CD14-positive monocyte (primary cell): ENCODE measurements around the gene CARD16. TPM values are rescaled to one million over a fixed set of nuclear protein-coding genes. Genes with fewer than 3 reads are reported as not detected.
A peak's percentile ranks its signal among the peaks of the same experiment; 100 is the strongest.

ENCODE experiments used
- DNase-seq, 3 donors: peaks; one replicate each; pipeline ENCODE4 v3.0.0-alpha.2; 2011 to 2022
- H2AFZ ChIP-seq: 2 replicates; pipeline ENCODE4 v1.6.0; 2012; ENCODE audit warnings: mild to moderate bottlenecking, low read depth, low read length, inconsistent platforms; ENCODE audit not compliant: insufficient read depth, poor library complexity, severe bottlenecking
- H3K27ac ChIP-seq, 2 donors: 1 replicate in 1 of 2; 2 replicates in 1 of 2; pipeline ENCODE4 v1.5.1; 2012 to 2013; ENCODE audit warnings: low read length in 2 of 2, control low read depth in 1 of 2, inconsistent platforms in 1 of 2, low read depth in 1 of 2, mild to moderate bottlenecking in 1 of 2
- H3K27me3 ChIP-seq, 2 donors: one replicate each; pipeline versions ENCODE4 v1.6.0 to v1.6.1; 2011 to 2013; ENCODE audit warnings: low read length in 2 of 2; ENCODE audit not compliant: control insufficient read depth in 2 of 2, insufficient read depth in 2 of 2
- H3K36me3 ChIP-seq, 2 donors: replicated peaks in 1 of 2; 1 replicate in 1 of 2; 2 replicates in 1 of 2; pipeline versions ENCODE4 v1.5.1 to v1.6.1; 2012 to 2013; ENCODE audit warnings: low read length in 2 of 2, control low read depth in 1 of 2, inconsistent platforms in 1 of 2, mild to moderate bottlenecking in 1 of 2; ENCODE audit not compliant: insufficient read depth in 2 of 2, control insufficient read depth in 1 of 2
- H3K4me1 ChIP-seq, 2 donors: 1 replicate in 1 of 2; 2 replicates in 1 of 2; pipeline versions ENCODE4 v1.5.1 to v1.6.1; 2012 to 2013; ENCODE audit warnings: low read length in 2 of 2, control low read depth in 1 of 2, inconsistent platforms in 1 of 2, mild to moderate bottlenecking in 1 of 2, moderate library complexity in 1 of 2; ENCODE audit not compliant: insufficient read depth in 2 of 2, control insufficient read depth in 1 of 2
- H3K4me2 ChIP-seq: replicated peaks from 2 replicates; pipeline ENCODE3; 2012; ENCODE audit warnings: low read length, moderate library complexity, mild to moderate bottlenecking; ENCODE audit not compliant: poor library complexity, severe bottlenecking; ENCODE audit errors: extremely low read depth
- H3K4me3 ChIP-seq, 3 experiments: fragments of 200-600 bp in 1 of 3; sonication (generic) in 1 of 3; replicated peaks in 1 of 3; 1 replicate in 2 of 3; 2 replicates in 1 of 3; pipeline ENCODE4 v1.5.1; 2011 to 2013; ENCODE audit warnings: low read length in 3 of 3, mild to moderate bottlenecking in 3 of 3, control low read depth in 2 of 3, low read depth in 2 of 3, inconsistent platforms in 1 of 3, moderate library complexity in 1 of 3
- H3K79me2 ChIP-seq: 2 replicates; pipeline ENCODE4 v1.6.0; 2012; ENCODE audit warnings: mild to moderate bottlenecking, control low read depth, inconsistent platforms, low read length, moderate library complexity; ENCODE audit not compliant: insufficient read depth
- H3K9ac ChIP-seq: 2 replicates; pipeline ENCODE4 v1.6.0; 2017; ENCODE audit warnings: low read length, mild to moderate bottlenecking; ENCODE audit not compliant: insufficient read depth, poor library complexity, severe bottlenecking
- H3K9me3 ChIP-seq, 2 donors: replicated peaks in 1 of 2; 1 replicate in 1 of 2; 2 replicates in 1 of 2; pipeline versions ENCODE4 v1.5.1 to v1.6.1; 2012 to 2013; ENCODE audit warnings: low read length in 2 of 2, control low read depth in 1 of 2; ENCODE audit not compliant: control insufficient read depth in 1 of 2, insufficient read depth in 1 of 2
- H4K20me1 ChIP-seq: 2 replicates; pipeline ENCODE4 v1.6.0; 2012; ENCODE audit warnings: mild to moderate bottlenecking, low read length, control low read depth, moderate library complexity; ENCODE audit not compliant: insufficient read depth
- H3K27ac Mint-ChIP-seq, 7 donors: one replicate each; pipeline ENCODE4 v1.8.0; 2020; ENCODE audit warnings: mild to moderate bottlenecking in 7 of 7, mixed read lengths in 7 of 7, moderate library complexity in 6 of 7, inconsistent platforms in 2 of 7
- H3K27me3 Mint-ChIP-seq, 3 donors: one replicate each; pipeline ENCODE4 v1.8.0; 2021 to 2022; ENCODE audit warnings: low read depth in 3 of 3, mild to moderate bottlenecking in 3 of 3, mixed read lengths in 3 of 3, moderate library complexity in 3 of 3, inconsistent platforms in 1 of 3
- H3K36me3 Mint-ChIP-seq, 2 donors: one replicate each; pipeline ENCODE4 v1.8.0; 2020; ENCODE audit warnings: mixed read lengths in 2 of 2, inconsistent platforms in 1 of 2, mild to moderate bottlenecking in 1 of 2
- H3K4me1 Mint-ChIP-seq: one replicate; pipeline ENCODE4 v1.8.0; 2020; ENCODE audit warnings: mild to moderate bottlenecking, mixed read lengths
- H3K4me3 Mint-ChIP-seq, 2 donors: one replicate each; pipeline ENCODE4 v1.8.0; 2020; ENCODE audit warnings: mild to moderate bottlenecking in 2 of 2, mixed read lengths in 2 of 2, moderate library complexity in 1 of 2
- H3K9me3 Mint-ChIP-seq, 7 donors: one replicate each; pipeline ENCODE4 v1.8.0; 2020 to 2022; ENCODE audit warnings: mixed read lengths in 7 of 7, mild to moderate bottlenecking in 6 of 7, moderate library complexity in 6 of 7, inconsistent platforms in 2 of 7
- WGBS: methylation state at CpG from one replicate; pipeline ENCODE4 v1.1.5; 2013; ENCODE audit warnings: missing lambda C conversion rate; ENCODE audit not compliant: insufficient coverage; 5-methylcytosine and 5-hydroxymethylcytosine counted together
- intact Hi-C, 2 donors: fragments of 100-400 bp; cut with micrococcal nuclease; formaldehyde crosslinking; loops; one replicate each; pipeline versions ENCODE4 v1.15.0 to v1.15.1; 2023
- polyA plus RNA-seq, 3 donors: library from polyadenylated mRNA; depleted of rRNA in 1 of 3; unstranded in 2 of 3; stranded (reverse) in 1 of 3; fragments of 300-500 nt in 2 of 3; fragments of >200 nt in 1 of 3; fragmentation: Illumina TruSeq in 2 of 3; gene quantifications; 1 replicate in 2 of 3; 2 replicates in 1 of 3; pipeline ENCODE4 v1.2.3, GENCODE V29; 2012 to 2021
- TF ChIP-seq, protein P1 (sequence below): fragments of 200-600 bp; IDR thresholded peaks from one replicate; pipeline ENCODE4 v1.8.0; 2022; ENCODE audit warnings: antibody characterized with exemption, mild to moderate bottlenecking

The CARD16 gene
- polyA plus RNA-seq, 3 donors: 294 to 731 (median 671) TPM

DNA sequence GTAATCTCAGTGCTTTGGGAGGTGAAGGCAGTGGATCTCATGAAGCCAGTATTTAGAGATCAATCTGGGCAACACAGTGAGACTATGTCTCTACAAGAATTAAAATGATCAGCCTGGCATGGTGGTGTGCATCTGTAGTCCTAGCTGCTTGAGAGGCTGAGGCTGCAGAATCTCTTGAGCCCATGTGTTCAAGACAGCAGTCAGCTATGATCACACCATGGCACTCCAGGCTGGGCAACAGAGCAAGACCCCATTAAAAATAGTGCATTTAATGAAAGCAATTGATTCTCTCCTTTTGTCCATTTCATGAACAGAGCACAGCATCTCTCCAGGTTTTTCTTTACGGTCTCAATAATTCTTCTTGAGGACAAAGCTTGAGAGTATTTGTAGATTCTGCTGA lies 11.3 kb upstream of the CARD16 start:
- intact Hi-C loops: loop anchor here in 1 of 2 donors (5.0 kb wide), 1 partner anchor 41 kb away; no protein-coding TSS in a partner anchor
- no peaks in the 10 kb centered on the region for H3K9me3 ChIP-seq
- Mint-ChIP-seq H3K27me3 (peaks cover 0 to 2% (median 0%) of the 10 kb centered on the region in 3 donors), H3K4me3 (no peak overlapping the region), H3K4me1 (peaks cover 12% of the 10 kb centered on the region), H3K36me3 (no peaks in the 10 kb centered on the region), H3K9me3 (peaks cover 0 to 2% (median 0%) of the 10 kb centered on the region in 7 donors), H3K27ac (peak overlapping the region in 1 of 7 donors; percentile 73)
- no peak for DNase-seq
- no peak overlapping the region for H3K27ac ChIP-seq
- H3K36me3 ChIP-seq: no peaks in the 10 kb centered on the region
- no CpG with 5 or more reads among the region's 1 CpG for WGBS
- no peaks in the 10 kb centered on the region for H3K4me1 ChIP-seq
- H2AFZ ChIP-seq: peak overlapping the region; percentile 2
- H3K79me2 ChIP-seq: no peaks in the 10 kb centered on the region
- TF ChIP-seq, protein P1, sequence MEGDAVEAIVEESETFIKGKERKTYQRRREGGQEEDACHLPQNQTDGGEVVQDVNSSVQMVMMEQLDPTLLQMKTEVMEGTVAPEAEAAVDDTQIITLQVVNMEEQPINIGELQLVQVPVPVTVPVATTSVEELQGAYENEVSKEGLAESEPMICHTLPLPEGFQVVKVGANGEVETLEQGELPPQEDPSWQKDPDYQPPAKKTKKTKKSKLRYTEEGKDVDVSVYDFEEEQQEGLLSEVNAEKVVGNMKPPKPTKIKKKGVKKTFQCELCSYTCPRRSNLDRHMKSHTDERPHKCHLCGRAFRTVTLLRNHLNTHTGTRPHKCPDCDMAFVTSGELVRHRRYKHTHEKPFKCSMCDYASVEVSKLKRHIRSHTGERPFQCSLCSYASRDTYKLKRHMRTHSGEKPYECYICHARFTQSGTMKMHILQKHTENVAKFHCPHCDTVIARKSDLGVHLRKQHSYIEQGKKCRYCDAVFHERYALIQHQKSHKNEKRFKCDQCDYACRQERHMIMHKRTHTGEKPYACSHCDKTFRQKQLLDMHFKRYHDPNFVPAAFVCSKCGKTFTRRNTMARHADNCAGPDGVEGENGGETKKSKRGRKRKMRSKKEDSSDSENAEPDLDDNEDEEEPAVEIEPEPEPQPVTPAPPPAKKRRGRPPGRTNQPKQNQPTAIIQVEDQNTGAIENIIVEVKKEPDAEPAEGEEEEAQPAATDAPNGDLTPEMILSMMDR: no peak
- H3K9ac ChIP-seq: no peak overlapping the region
- no peak overlapping the region for H3K4me3 ChIP-seq
- no peak overlapping the region for H3K4me2 ChIP-seq
- no peaks in the 10 kb centered on the region for H3K27me3 ChIP-seq
- H4K20me1 ChIP-seq: no peaks in the 10 kb centered on the region

DNA sequence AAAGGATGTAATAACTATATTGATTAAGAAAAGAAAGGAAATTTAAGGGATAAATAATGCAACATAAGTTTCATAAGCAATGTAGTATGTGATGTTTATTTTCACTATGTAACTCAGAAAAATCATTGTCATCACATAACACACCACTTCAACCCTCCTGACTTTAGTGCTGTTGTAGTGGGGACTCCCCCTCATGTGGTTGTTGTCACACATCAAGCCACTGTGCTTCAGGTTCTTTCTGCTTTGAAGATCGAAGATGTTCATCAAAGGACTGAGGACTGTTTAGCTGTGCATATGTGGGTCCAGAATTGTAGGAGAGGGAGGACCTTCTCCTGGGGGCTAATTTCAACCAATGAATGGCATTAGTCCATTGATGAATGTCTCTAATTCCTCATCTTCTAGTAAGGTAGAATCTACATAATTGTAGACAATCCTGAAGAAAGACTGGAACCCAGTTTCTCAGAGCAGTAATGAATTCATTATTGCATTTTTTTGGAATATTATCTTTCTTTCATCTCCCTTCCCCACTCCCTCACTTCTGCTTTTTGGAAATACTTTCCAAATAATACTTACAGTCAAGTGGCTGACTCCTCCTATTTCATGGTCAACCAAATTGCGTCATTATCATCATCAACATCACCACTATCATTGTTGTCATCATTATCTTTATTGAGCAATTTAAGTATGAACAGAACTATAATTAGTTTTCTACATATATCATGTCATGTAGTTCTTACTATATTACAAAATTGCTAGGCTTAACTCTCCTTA lies 9.8 kb upstream of the CARD16 start:
- H3K4me3 Mint-ChIP-seq: no peak overlapping the region
- Histone ChIP-seq H3K27ac (no peak overlapping the region), H3K9me3 (no peaks in the 10 kb centered on the region), H4K20me1 (no peaks in the 10 kb centered on the region), H2AFZ (no peak overlapping the region), H3K27me3 (no peaks in the 10 kb centered on the region), H3K4me1 (no peaks in the 10 kb centered on the region), H3K9ac (no peak overlapping the region), H3K36me3 (no peaks in the 10 kb centered on the region), H3K4me2 (no peak overlapping the region), H3K79me2 (no peaks in the 10 kb centered on the region), H3K4me3 (no peak overlapping the region)
- H3K36me3 Mint-ChIP-seq: no peaks in the 10 kb centered on the region
- peaks cover 0 to 2% (median 0%) of the 10 kb centered on the region in 3 donors for H3K27me3 Mint-ChIP-seq
- H3K9me3 Mint-ChIP-seq: peaks cover 0 to 2% (median 0%) of the 10 kb centered on the region in 7 donors
- peak overlapping the region in 5 of 7 donors; percentile 40 to 77 (median 70) for H3K27ac Mint-ChIP-seq
- H3K4me1 Mint-ChIP-seq: peaks cover 16% of the 10 kb centered on the region
- peak; percentile 59 to 78 (median 62) for DNase-seq
- WGBS: no CpG with 5 or more reads among the region's 2 CpGs
- intact Hi-C loops: loop anchor here in 1 of 2 donors (5.0 kb wide), 1 partner anchor 42 kb away; no protein-coding TSS in a partner anchor
- TF ChIP-seq, protein P1: no peak
